22Rv1 (cell line): ENCODE results near the gene AJUBA.

Source experiments
- ZFX ChIP-seq: fragments of 450-650 bp; IDR thresholded peaks from 2 replicates; pipeline ENCODE4 v1.6.1; 2017; ENCODE audit warnings: antibody characterized with exemption, borderline replicate concordance
- TF ChIP-seq, protein P1 (sequence below): fragments of 450-650 bp; IDR thresholded peaks from 2 replicates; pipeline ENCODE4 v1.5.1; 2017; ENCODE audit warnings: mild to moderate bottlenecking

DNA sequence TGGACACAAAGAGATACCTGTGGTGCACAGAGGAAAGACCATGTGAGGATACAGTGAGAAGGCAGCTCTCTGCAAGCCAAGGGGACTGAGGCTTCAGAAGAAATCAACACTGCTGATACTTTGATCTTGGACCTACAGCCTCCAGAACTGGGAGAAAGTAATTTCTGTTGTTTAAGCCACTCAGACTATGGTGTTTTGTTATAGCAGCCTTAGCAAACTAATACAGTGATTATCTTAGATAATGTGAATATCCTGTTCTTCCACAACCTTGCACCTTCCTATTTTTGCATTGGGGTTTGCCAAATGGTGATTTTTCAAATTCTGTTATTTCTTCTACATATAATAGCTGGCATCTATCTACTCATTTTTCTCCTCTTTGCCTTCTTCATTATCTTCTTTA is 35.8 kb upstream of the AJUBA start:
- TF ChIP-seq, protein P1, sequence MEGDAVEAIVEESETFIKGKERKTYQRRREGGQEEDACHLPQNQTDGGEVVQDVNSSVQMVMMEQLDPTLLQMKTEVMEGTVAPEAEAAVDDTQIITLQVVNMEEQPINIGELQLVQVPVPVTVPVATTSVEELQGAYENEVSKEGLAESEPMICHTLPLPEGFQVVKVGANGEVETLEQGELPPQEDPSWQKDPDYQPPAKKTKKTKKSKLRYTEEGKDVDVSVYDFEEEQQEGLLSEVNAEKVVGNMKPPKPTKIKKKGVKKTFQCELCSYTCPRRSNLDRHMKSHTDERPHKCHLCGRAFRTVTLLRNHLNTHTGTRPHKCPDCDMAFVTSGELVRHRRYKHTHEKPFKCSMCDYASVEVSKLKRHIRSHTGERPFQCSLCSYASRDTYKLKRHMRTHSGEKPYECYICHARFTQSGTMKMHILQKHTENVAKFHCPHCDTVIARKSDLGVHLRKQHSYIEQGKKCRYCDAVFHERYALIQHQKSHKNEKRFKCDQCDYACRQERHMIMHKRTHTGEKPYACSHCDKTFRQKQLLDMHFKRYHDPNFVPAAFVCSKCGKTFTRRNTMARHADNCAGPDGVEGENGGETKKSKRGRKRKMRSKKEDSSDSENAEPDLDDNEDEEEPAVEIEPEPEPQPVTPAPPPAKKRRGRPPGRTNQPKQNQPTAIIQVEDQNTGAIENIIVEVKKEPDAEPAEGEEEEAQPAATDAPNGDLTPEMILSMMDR: no peak
- TF ChIP-seq ZFX: no peak
